DOHH2 (cell line): Measurements from ENCODE around the gene MIB2.

Experiments used
- H3F3A ChIP-seq: fragments of 200-600 bp; sonication (generic), shearing (Covaris generic); 2 replicates; pipeline ENCODE4 v1.6.0; 2016; ENCODE audit warnings: antibody characterized with exemption, mild to moderate bottlenecking; ENCODE audit not compliant: control insufficient read depth, insufficient read depth
- H3K27ac ChIP-seq: fragments of 200-600 bp; sonication (generic); 2 replicates; pipeline ENCODE4 v1.5.1; 2014; ENCODE audit warnings: low read depth, mild to moderate bottlenecking, low read length, moderate library complexity
- H3K27me3 ChIP-seq: fragments of 200-600 bp; sonication (generic); 2 replicates; pipeline ENCODE4 v1.6.1; 2014; ENCODE audit warnings: mild to moderate bottlenecking, low read length, mixed read lengths; ENCODE audit not compliant: control insufficient read depth
- H3K36me3 ChIP-seq: fragments of 200-600 bp; sonication (generic); 2 replicates; pipeline ENCODE4 v1.6.1; 2014; ENCODE audit warnings: mild to moderate bottlenecking, low read length, moderate library complexity, mixed read lengths; ENCODE audit not compliant: control insufficient read depth
- H3K4me1 ChIP-seq: fragments of 200-600 bp; sonication (generic); 2 replicates; pipeline ENCODE4 v1.6.1; 2014; ENCODE audit warnings: mild to moderate bottlenecking, low read length, mixed read lengths; ENCODE audit not compliant: control insufficient read depth
- H3K4me2 ChIP-seq: fragments of 200-600 bp; sonication (generic); 2 replicates; pipeline ENCODE4 v1.6.0; 2014; ENCODE audit warnings: mild to moderate bottlenecking, low read length, moderate library complexity
- H3K4me3 ChIP-seq: fragments of 200-600 bp; sonication (generic); 2 replicates; pipeline ENCODE4 v1.5.1; 2014; ENCODE audit warnings: mild to moderate bottlenecking, low read length, mixed read lengths
- H3K79me2 ChIP-seq: fragments of 200-600 bp; sonication (generic); 2 replicates; pipeline ENCODE4 v1.6.1; 2014; ENCODE audit warnings: mild to moderate bottlenecking, low read length, mixed read lengths; ENCODE audit not compliant: control insufficient read depth
- H3K9me2 ChIP-seq: fragments of 200-600 bp; sonication (generic); replicated peaks from 2 replicates; pipeline ENCODE4 v1.6.1; 2014; ENCODE audit warnings: mild to moderate bottlenecking, low read length, mixed read lengths; ENCODE audit not compliant: control insufficient read depth
- H3K9me3 ChIP-seq: fragments of 200-600 bp; sonication (generic); 2 replicates; pipeline ENCODE4 v1.6.1; 2014; ENCODE audit warnings: antibody characterized with exemption, low read length, mixed read lengths; ENCODE audit not compliant: control insufficient read depth, insufficient read depth
- H4K20me1 ChIP-seq: fragments of 200-600 bp; sonication (generic); 2 replicates; pipeline ENCODE4 v1.6.0; 2014; ENCODE audit warnings: low read depth, mild to moderate bottlenecking, antibody characterized with exemption, low read length, moderate library complexity; ENCODE audit not compliant: control insufficient read depth, insufficient read depth
- EZH2phosphoT487 ChIP-seq: fragments of 200-600 bp; sonication (generic); IDR thresholded peaks from 2 replicates; pipeline ENCODE4 v1.6.1; 2017; ENCODE audit warnings: borderline replicate concordance, mild to moderate bottlenecking, antibody characterized with exemption, low read length, moderate library complexity, mixed read lengths
- TF ChIP-seq, protein P1 (sequence below): fragments of 200-600 bp; sonication (generic); IDR thresholded peaks from one replicate; pipeline ENCODE4 v1.5.1; 2014; ENCODE audit warnings: antibody characterized with exemption, mild to moderate bottlenecking, low read depth, low read length; ENCODE audit not compliant: poor library complexity, severe bottlenecking

The MIB2 gene

DNA sequence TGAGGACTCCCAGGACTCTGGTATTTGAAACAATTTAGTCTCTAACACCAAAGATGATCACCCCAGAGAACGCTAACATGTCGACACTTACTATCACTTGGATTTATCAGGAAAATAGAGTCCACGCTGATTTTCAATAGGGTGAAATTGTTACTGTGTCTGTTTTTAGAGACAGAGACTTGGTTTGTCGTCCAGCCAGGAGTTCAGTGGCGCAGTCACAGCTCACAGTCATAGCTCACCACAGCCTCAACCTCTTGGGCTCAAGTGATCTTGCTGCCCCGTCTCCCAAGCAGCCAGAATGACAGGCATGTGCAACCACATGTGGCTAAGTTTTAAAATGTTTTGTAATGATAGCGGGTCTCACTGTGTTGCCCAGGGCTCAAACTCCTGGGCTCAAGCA, 46.0 kb upstream of the MIB2 start:
- H3K36me3 ChIP-seq = peaks cover 73% of the 10 kb centered on the region
- no peak for TF ChIP-seq EZH2phosphoT487
- H3K27me3 ChIP-seq = no peaks in the 10 kb centered on the region
- H3K4me3 ChIP-seq = no peak overlapping the region
- H3K79me2 ChIP-seq = peaks cover 100% of the 10 kb centered on the region
- H4K20me1 ChIP-seq = peaks cover 33% of the 10 kb centered on the region; the same call in 1 of the 2 replicates
- 0 out of 2 replicates have a peak, but pooled peaks cover 3% of the 10 kb centered on the region for H3F3A ChIP-seq
- H3K27ac ChIP-seq = no peak overlapping the region
- H3K9me2 ChIP-seq = no peaks in the 10 kb centered on the region
- no peaks in the 10 kb centered on the region for H3K9me3 ChIP-seq
- no peak overlapping the region for H3K4me2 ChIP-seq
- peaks cover 12% of the 10 kb centered on the region for H3K4me1 ChIP-seq

DNA sequence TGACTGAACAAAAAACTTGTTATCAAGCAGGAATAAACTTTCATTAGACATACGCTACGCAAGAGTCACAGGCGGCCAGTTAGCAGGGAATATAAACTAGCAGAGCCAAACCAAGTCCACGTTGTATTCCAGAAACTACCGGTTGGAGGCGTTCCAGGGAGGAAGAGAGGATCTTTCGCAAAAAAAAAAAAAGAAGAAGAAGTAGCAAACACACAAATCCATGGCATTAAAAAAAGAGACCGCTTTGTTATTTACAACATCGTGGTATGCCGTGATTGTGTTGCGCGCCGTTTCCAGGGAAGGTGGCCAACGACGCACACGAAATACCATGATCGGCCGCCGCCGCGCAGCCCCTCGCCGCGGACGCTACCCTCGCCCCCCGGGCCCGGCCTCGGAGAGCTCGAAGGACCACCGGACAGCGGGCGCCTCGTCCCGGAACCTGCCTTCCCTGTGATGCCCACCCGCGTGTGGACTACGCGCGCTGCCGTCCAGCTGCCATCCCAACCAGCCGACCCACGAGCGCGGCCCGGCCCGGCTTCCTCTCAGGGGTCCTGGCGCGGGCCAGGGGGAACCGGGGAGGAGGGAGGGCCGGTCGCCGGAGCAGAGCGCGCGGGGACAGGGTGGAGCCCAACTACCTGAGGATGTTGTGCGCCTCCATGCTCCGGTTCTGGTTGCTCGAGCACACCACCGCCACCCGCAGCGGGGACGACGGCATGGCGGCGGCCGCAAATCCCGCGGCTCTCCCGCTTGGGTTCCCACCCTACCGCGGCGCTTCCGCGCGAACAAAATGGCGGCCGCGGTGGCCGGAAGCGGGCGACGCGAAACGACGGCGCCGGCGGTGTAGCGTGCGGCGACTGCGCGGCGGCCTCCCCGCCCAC, 41.2 kb upstream of the MIB2 start:
- no peaks in the 10 kb centered on the region for H3K27me3 ChIP-seq
- TF ChIP-seq, protein P1, sequence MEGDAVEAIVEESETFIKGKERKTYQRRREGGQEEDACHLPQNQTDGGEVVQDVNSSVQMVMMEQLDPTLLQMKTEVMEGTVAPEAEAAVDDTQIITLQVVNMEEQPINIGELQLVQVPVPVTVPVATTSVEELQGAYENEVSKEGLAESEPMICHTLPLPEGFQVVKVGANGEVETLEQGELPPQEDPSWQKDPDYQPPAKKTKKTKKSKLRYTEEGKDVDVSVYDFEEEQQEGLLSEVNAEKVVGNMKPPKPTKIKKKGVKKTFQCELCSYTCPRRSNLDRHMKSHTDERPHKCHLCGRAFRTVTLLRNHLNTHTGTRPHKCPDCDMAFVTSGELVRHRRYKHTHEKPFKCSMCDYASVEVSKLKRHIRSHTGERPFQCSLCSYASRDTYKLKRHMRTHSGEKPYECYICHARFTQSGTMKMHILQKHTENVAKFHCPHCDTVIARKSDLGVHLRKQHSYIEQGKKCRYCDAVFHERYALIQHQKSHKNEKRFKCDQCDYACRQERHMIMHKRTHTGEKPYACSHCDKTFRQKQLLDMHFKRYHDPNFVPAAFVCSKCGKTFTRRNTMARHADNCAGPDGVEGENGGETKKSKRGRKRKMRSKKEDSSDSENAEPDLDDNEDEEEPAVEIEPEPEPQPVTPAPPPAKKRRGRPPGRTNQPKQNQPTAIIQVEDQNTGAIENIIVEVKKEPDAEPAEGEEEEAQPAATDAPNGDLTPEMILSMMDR = peak; percentile 25
- TF ChIP-seq EZH2phosphoT487 = no peak
- no peaks in the 10 kb centered on the region for H3K9me3 ChIP-seq
- H3K9me2 ChIP-seq = no peaks in the 10 kb centered on the region
- H3K4me1 ChIP-seq = peaks cover 21% of the 10 kb centered on the region
- peak overlapping the region; percentile 90 for H3K4me2 ChIP-seq
- peaks cover 70% of the 10 kb centered on the region for H3K79me2 ChIP-seq
- H3F3A ChIP-seq = 0 out of 2 replicates have a peak, but pooled peaks cover 3% of the 10 kb centered on the region
- peaks cover 39% of the 10 kb centered on the region for H3K36me3 ChIP-seq
- peak overlapping the region; percentile 82 for H3K4me3 ChIP-seq
- H3K27ac ChIP-seq = peak overlapping the region; percentile 46
- peaks cover 18% of the 10 kb centered on the region; the same call in 1 of the 2 replicates for H4K20me1 ChIP-seq

DNA sequence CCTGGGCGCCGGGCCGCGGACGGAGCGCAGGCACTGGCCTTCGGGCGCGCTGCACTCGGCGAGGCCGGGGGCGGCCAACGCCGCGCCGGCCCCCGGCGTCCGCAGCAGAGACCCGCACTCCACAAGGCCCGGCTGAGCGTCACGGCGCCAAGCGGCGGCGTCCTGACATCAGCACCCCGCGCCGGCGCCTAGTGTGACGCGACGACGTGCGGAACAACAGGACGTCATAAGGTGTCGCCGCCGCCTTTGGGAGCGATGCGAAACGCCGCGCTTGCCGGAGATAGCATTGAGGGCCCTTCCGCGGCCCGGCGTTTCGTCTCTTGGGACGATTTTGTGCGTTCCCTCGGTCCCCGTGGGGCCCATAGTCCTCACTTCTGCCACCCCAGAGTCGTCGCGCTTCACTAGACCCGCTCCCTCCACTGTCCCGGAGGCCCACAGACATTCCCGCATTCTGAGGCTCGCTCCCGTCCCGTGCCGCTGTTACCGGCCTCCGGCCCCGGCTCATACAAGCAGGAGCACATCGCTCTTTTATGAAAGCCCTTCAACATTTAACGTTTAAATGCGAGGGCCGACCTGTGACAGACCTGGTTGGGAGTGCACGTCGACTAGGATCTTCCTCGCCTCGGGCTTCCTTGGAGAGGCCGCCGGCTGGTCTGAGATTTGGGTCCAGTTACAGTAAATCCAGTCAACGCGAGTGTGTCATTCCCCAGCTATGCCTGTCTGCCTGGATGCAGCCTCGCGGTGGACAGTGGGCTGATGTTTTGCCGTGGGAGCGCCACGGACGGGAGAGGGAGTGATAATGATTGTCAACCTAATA, 40.4 kb upstream of the MIB2 start, which contains the start of gene SSU72:
TSS of gene SSU72 (minus strand) at position 143 of the 817 bp plus-strand sequence. CDS start 306 bp downstream, outside the sequence.
- H3K4me2 ChIP-seq = peak within 1 kb of the TSS; percentile 90
- H3K4me1 ChIP-seq = peaks cover 21% of the 10 kb centered on the region
- H3K36me3 ChIP-seq = peaks cover 30% of the 10 kb centered on the region
- H3K9me2 ChIP-seq = no peaks in the 10 kb centered on the region
- peak within 1 kb of the TSS; percentile 46 for H3K27ac ChIP-seq
- H4K20me1 ChIP-seq = peaks cover 10% of the 10 kb centered on the region; the same call in 1 of the 2 replicates
- TF ChIP-seq, protein P1 = no peak
- TF ChIP-seq EZH2phosphoT487 = no peak
- H3K9me3 ChIP-seq = no peaks in the 10 kb centered on the region
- peaks cover 61% of the 10 kb centered on the region for H3K79me2 ChIP-seq
- no peaks in the 10 kb centered on the region for H3K27me3 ChIP-seq
- 0 out of 2 replicates have a peak, but pooled peaks cover under 1% of the 10 kb centered on the region for H3F3A ChIP-seq
- peak within 1 kb of the TSS; percentile 82 for H3K4me3 ChIP-seq
